ENCODE results near the gene FAM3C. TPM values are rescaled to one million over a fixed set of nuclear protein-coding genes. Genes with fewer than 3 reads are reported as not detected.

Gene FAM3C
- total RNA-seq, 1 donor from 2014 or later = 56.2 TPM

- DNase-seq (ENCODE audit: low spot score) = no peak
- no peak for ATAC-seq
- intact Hi-C loops (cut with DNase I) = no loop called here
Observed at GRCh38 chr7:121385056-121385799, 10.9 kb downstream of the FAM3C start.

- ATAC-seq = no peak
- intact Hi-C loops (cut with DNase I) = no loop called here
- DNase-seq (ENCODE audit: low spot score) = no peak
Observed at GRCh38 chr7:121384265-121384664, 11.8 kb downstream of the FAM3C start.

DNA sequence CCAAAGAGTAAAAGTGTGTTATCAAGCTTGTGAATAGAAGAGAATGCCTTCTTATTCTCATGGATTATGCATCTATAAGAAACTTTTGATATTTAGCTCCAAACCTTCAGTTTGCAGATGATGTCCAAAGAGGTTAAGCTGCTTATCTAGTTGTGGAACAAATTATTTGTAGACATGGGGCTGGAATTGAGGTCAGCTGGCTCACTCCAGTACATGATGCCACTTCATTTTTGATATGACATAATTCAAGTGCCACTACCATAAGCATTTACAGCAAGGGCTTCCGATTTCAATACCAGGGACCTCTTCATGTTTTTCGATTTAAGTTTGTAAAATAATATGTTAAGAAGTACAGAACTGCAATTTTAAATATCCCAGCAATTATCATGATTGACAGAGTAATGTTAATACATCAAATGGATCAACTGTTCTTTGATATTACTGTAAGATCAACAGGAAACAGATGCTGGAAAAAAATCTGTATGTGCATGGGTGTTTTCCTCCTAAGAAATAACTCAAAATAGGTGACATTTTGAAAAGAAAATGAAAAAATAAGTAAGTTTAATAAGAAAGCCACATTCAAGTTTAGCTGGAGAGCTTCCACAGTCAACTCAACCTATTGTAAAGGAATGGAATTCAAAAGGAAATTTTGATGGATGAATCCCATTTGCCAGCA lies 12.7 kb downstream of the FAM3C start:
- intact Hi-C loops (cut with DNase I) = no loop called here
- ATAC-seq (no peak), DNase-seq (ENCODE audit: low spot score) (no peak)

GRCh38 chr7:121382473-121382872 lies 13.6 kb downstream of the FAM3C start:
- no peak for DNase-seq (ENCODE audit: low spot score)
- intact Hi-C loops (cut with DNase I) = no loop called here
- no peak for ATAC-seq

DNA sequence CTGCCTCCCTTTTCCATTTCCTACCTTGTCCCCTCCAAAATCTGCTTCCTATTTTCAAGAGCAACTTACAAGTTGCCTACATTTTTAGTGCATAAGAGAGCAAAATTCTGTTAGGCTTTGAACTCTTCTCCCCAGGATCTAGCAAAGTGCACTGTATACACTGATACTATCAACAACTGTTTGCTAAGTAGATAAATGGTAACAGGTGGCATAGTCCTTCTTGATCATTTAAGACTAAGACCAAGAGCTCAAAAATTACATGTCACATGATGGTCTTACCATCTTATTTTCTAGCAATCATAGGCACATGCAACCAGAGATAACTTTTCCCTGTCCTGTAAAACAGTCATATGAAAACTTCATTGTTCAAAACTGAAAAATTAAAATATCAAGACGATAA lies 16.2 kb downstream of the FAM3C start:
- intact Hi-C loops (cut with DNase I) = no loop called here
- no peak for ATAC-seq

GRCh38 chr7:121376979-121377378 lies 19.1 kb downstream of the FAM3C start:
- intact Hi-C loops (cut with DNase I) = no loop called here
- no peak for ATAC-seq
- DNase-seq (ENCODE audit: low spot score) = no peak

More for the DNA sequence above, 16.2 kb downstream of the FAM3C start:
- no peak for DNase-seq (ENCODE audit: low spot score)

GRCh38 chr7:121373177-121373576 lies 22.9 kb downstream of the FAM3C start:
- no peak for ATAC-seq
- intact Hi-C loops (cut with DNase I) = no loop called here
- DNase-seq (ENCODE audit: low spot score) = no peak

GRCh38 chr7:121372376-121373010 lies 23.6 kb downstream of the FAM3C start:
- intact Hi-C loops (cut with DNase I) = no loop called here
- ATAC-seq (no peak), DNase-seq (ENCODE audit: low spot score) (no peak)

- ATAC-seq (no peak), DNase-seq (ENCODE audit: low spot score) (no peak)
- intact Hi-C loops (cut with DNase I) = no loop called here
Observed at GRCh38 chr7:121371883-121372282, 24.2 kb downstream of the FAM3C start.

DNA sequence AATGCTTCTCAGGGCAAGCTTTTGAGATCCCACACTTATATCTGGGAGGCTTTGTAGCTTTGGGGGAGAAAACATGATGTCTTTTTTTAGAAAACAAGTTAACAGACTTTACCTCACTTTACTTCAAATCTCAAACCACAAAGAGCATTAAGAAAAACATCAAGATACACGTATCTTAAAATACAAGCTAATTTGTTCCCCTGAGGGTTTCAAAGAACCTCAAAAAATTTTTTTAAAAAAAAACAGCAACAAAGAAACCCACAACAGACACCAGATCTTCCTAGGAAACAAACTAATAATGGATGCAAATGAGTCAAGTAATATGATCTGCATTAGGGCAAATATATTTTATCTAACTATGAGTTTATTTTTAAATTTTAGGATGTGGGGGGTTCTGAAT lies 24.7 kb downstream of the FAM3C start:
- DNase-seq (ENCODE audit: low spot score) = no peak
- intact Hi-C loops (cut with DNase I) = no loop called here
- ATAC-seq = no peak

DNA sequence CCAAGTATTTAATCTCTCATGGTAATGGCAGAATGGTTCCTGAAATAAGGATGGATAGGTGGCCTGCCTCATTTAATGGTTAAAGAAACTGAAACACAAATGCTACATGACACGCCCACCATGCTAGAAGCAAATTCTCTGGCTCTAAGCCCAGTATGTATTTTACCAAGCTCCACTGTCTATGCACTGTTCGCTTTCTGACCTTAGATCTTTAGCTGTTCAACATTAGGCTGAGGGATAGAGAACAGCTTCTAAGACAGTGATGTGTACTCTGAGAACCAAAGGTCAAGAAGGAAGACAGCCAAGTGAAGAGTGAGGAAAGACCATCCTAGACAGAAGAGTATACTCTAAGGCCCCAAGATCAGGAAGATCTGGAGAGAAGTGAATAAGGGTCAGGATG lies 26.6 kb downstream of the FAM3C start:
- DNase-seq (ENCODE audit: low spot score) = no peak
- intact Hi-C loops (cut with DNase I) = no loop called here
- ATAC-seq = no peak

- no peak for ATAC-seq
- no peak for DNase-seq (ENCODE audit: low spot score)
- intact Hi-C loops (cut with DNase I) = loop anchor here (2.0 kb wide), 1 partner anchor 184 kb away; no protein-coding TSS in a partner anchor
Observed at GRCh38 chr7:121366852-121367431, 29.2 kb downstream of the FAM3C start.

GRCh38 chr7:121360564-121360963 lies 35.5 kb downstream of the FAM3C start:
- no peak for ATAC-seq
- DNase-seq (ENCODE audit: low spot score) = no peak
- intact Hi-C loops (cut with DNase I) = no loop called here

GRCh38 chr7:121355574-121355973 lies 40.5 kb downstream of the FAM3C start:
- ATAC-seq (no peak), DNase-seq (ENCODE audit: low spot score) (no peak)
- intact Hi-C loops (cut with DNase I) = no loop called here

DNA sequence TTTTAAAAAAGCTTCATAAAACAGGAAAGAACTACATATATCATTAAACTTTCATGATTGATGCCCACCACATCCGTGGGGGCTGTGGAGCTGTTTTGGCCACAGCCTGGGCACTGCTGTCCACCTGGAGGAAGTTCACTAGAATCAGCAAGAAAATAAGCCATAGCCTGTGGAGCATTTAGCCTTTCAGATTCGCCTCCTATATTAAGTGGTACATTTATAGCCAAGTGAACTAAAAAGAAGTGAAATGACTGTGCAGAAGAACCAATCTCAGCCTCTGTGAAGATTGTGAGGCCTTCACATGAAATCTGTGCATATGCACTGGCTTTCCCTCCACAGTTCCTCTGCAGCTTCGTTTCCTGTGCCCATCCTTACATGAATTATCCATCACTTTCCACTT lies 43.8 kb downstream of the FAM3C start:
- ATAC-seq (no peak), DNase-seq (ENCODE audit: low spot score) (no peak)
- intact Hi-C loops (cut with DNase I) = no loop called here

- intact Hi-C loops (cut with DNase I) = no loop called here
- ATAC-seq (no peak), DNase-seq (ENCODE audit: low spot score) (no peak)
Observed at GRCh38 chr7:121351682-121352081, 44.4 kb downstream of the FAM3C start.

DNA sequence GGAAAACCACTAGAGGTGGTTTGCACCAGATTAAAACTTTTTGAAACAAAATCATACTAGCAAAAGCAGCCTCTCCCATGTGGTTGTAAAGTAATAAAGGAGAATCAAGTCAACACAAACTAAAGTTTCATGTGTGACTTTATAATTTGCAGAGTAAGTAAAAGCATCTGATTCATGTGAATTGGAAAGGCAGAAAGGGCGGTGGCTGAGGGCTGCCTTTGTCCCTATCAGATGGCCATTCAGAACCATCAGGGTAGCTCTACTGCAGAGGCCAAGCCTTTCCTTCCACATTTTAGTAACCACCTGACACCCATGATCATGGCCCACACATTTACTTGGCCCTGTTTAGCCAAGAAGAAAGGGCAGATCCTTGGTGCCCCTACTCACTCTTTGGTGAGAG lies 51.6 kb downstream of the FAM3C start:
- DNase-seq (ENCODE audit: low spot score) (no peak), ATAC-seq (peak; percentile 44)
- intact Hi-C loops (cut with DNase I) = no loop called here

- intact Hi-C loops (cut with DNase I) = no loop called here
- ATAC-seq (peak; percentile 57), DNase-seq (ENCODE audit: low spot score) (no peak)
Observed at GRCh38 chr7:121344093-121344492, 52.0 kb downstream of the FAM3C start.

DNA sequence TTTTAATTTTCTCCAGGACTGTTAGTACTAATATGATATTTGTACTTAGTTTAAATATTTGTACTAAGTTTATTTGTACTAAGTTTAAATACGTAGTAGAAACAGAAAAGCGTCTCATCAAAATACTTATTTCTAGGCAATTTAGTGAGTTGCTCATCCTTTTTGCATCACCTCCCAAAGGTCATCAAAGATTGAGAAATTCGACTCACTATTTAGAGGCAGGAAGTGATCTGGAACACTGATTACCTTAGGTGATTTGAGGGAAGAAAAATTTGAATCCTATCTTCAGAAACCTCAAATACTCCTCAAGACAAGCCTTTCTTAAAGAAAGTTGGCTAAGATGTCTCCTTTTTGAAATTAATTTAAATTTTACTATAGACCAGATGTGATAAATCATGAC lies 52.8 kb downstream of the FAM3C start:
- intact Hi-C loops (cut with DNase I) = no loop called here
- peak; percentile 62 for ATAC-seq
- no peak for DNase-seq (ENCODE audit: low spot score)

DNA sequence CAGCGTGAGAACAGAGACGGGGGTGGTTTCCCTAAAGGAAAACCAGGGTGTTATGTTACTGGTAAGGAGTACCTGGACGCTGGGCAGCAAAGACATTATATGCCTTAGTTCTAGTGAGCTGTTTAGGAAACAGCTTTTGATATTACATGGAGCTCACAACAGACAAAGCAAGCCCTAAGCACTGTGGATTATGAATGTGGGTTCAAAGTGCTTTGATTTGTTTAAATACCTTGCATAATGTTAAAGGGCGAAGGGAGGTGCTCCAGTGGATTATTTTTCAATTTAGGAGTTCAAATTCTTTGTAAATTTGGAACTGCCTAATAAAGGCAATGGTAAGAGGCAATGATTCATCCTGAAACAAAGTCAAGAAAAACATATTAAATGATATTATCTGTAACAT lies 53.5 kb downstream of the FAM3C start:
- no peak for ATAC-seq
- no peak for DNase-seq (ENCODE audit: low spot score)
- intact Hi-C loops (cut with DNase I) = no loop called here

All from sciatic nerve (tissue), 2 donors.